ENCODE data around the gene KMT2E.

Gene KMT2E

DNA sequence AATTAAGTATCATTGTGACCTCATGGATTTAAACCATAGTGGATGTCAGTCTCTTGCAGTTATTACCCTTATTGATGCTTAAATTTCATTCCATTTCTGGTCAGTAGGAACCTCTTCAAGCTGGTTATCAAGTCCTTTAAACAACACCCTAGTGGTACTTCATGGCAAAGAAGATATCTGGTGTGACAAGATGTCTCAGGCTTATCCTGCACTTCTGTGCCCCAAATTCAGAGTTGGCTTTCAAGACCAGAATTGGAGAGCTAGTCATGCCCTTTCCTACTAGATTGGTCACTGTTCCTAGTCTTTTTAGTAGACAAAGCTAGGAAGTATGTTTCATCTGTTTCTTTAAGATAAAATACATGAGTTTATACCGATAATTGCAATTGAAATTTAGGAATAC is 54.9 kb downstream of the KMT2E start:
- no peak for TF ChIP-seq CTCF (IDR thresholded peaks at IDR 0.05; ENCODE audit: control extremely low read depth, extremely low read depth, low read depth, missing control alignments)
- ChIA-PET POLR2A (no interaction called here), CTCF (interaction anchor here (0.9 to 1.4 kb wide), 5 partner anchors 10 to 88 kb away, joined by 3 to 4 read pairs (median 3); no protein-coding TSS in a partner anchor)
- DNase-seq (ENCODE audit: extremely low spot score): no peak

DNA sequence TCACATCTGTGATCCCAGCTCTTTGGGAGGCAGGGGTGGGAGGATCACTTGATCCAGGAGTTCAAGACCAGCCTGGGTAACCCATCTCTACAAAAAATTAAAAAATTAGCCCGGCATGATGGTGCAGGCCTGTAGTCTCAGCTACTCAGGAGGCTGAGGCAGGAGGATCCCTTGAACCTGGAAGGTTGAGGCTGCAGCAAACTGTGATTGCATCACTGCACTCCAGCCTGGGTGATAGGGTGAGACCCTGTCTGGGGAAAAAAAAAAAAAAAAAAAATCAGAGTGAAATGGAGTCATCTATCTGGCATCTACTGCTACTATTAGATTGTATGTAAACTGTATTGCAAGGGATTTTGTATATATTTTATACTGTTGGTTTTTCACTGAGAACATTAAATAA is 59.1 kb downstream of the KMT2E start:
- DNase-seq (ENCODE audit: extremely low spot score): no peak
- no peak for TF ChIP-seq CTCF (IDR thresholded peaks at IDR 0.05; ENCODE audit: control extremely low read depth, extremely low read depth, low read depth, missing control alignments)
- CTCF ChIA-PET: interaction anchor here (1.2 kb wide), 1 partner anchor 43 kb away, joined by 3 read pairs; no protein-coding TSS in a partner anchor
- POLR2A ChIA-PET: no interaction called here

DNA sequence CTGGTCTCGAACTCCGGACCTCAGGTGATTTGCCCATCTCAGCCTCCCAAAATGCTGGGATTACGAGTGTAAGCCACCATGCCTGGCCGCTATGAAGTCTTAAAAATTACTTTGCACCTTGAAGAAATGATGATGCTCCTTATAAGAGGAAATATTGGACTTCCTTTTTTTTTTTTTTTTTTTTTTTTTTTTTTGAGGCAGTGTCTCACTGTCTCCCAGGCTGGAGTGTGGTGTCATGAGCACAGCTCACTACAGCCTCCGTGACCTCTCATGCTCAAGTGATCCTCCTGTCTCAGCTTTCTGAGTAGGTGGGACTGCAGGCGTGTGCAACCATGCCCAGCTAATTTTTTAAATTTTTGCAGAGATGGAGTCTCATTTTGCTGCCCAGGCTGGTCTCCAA is 65.3 kb downstream of the KMT2E start:
- ChIA-PET POLR2A (interaction anchor here (0.6 kb wide), 1 partner anchor 1005 kb away, joined by 7 read pairs; no protein-coding TSS in a partner anchor), CTCF (interaction anchor here (0.9 to 1.5 kb wide), 4 partner anchors 8 to 98 kb away, joined by 3 to 5 read pairs (median 4); no protein-coding TSS in a partner anchor)
- DNase-seq (ENCODE audit: extremely low spot score): no peak
- no peak for TF ChIP-seq CTCF (IDR thresholded peaks at IDR 0.05; ENCODE audit: control extremely low read depth, extremely low read depth, low read depth, missing control alignments)

GRCh38 chr7:105084581-105084980 is 70.6 kb downstream of the KMT2E start:
- ChIA-PET CTCF (no interaction called here), POLR2A (no interaction called here)
- DNase-seq (ENCODE audit: extremely low spot score): no peak
- no peak for TF ChIP-seq CTCF (IDR thresholded peaks at IDR 0.05; ENCODE audit: control extremely low read depth, extremely low read depth, low read depth, missing control alignments)

- TF ChIP-seq CTCF (IDR thresholded peaks at IDR 0.05; ENCODE audit: control extremely low read depth, extremely low read depth, low read depth, missing control alignments): no peak
- ChIA-PET CTCF (interaction anchor here (0.6 to 2.2 kb wide), 4 partner anchors 10 to 164 kb away, joined by 3 to 7 read pairs (median 4); no protein-coding TSS in a partner anchor), POLR2A (no interaction called here)
- DNase-seq (ENCODE audit: extremely low spot score): no peak
Measured at GRCh38 chr7:105086850-105087249, 72.8 kb downstream of the KMT2E start.

GRCh38 chr7:105087981-105088380 is 74.0 kb downstream of the KMT2E start:
- ChIA-PET POLR2A (no interaction called here), CTCF (interaction anchor here (1.3 to 2.2 kb wide), 3 partner anchors 10 to 17 kb away, joined by 3 to 7 read pairs (median 4); no protein-coding TSS in a partner anchor)
- no peak for TF ChIP-seq CTCF (IDR thresholded peaks at IDR 0.05; ENCODE audit: control extremely low read depth, extremely low read depth, low read depth, missing control alignments)

More at GRCh38 chr7:105087981-105088380, 74.0 kb downstream of the KMT2E start:
- no peak for DNase-seq (ENCODE audit: extremely low spot score)

Measured in GM10248 (cell line).